WERI-Rb-1 (cell line): ENCODE measurements around the gene U2SURP.
A peak's percentile ranks its signal among the peaks of the same experiment; 100 is the strongest.
"Not testable (repeated sequence)": the region's sequence is repeated elsewhere in the genome, so short reads cannot be mapped to it uniquely, and the experiment has no call there.

Source experiments
- DNase-seq: peaks from one replicate; pipeline ENCODE4 v3.0.0-alpha.2; 2020
- H3K27ac ChIP-seq: fragments of 250-450 bp; sonication (Bioruptor Pico); 2 replicates; pipeline ENCODE4 v1.5.1; 2020; ENCODE audit warnings: mild to moderate bottlenecking, moderate library complexity
- H3K27me3 ChIP-seq: fragments of 250-450 bp; sonication (Bioruptor Pico); 2 replicates; pipeline ENCODE4 v1.5.1; 2021; ENCODE audit warnings: mild to moderate bottlenecking, low read depth, moderate library complexity; ENCODE audit not compliant: insufficient read depth, severe bottlenecking
- H3K36me3 ChIP-seq: fragments of 250-450 bp; sonication (Bioruptor Pico); 2 replicates; pipeline ENCODE4 v1.5.1; 2020; ENCODE audit warnings: mild to moderate bottlenecking, moderate library complexity
- H3K4me3 ChIP-seq: 2 replicates; pipeline ENCODE4 v1.5.1; 2011; ENCODE audit warnings: low read depth, mild to moderate bottlenecking, control low read depth, low read length
- H3K9me3 ChIP-seq: fragments of 250-450 bp; sonication (Bioruptor Pico); 2 replicates; pipeline ENCODE4 v1.5.1; 2021; ENCODE audit warnings: mild to moderate bottlenecking, moderate library complexity; ENCODE audit not compliant: severe bottlenecking
- TF ChIP-seq, protein P1 (sequence below): IDR thresholded peaks from 2 replicates; pipeline ENCODE4 v1.5.1; 2011; ENCODE audit warnings: low read depth, mild to moderate bottlenecking, control low read depth, inconsistent platforms, low read length

Gene U2SURP

DNA sequence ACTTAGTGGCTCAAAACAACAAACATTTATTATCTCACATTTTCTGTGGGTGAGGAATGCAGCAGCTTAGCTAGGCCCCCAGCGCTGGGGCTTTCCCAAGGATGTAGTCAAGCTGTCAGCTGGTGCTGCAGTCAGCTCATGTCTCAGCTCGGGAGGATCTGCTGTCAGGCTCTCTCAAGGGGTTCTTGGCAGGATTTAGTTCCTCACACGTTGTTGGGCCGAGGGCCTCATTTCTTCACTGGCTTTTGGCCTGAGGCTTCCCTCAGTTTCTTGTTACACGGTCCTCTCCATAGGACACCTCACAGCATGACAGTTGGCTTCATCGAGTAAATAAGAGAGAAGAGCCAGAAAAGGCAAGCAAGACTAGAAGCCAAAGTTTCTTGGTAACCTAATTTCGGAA lies 13.7 kb upstream of the U2SURP start:
- Histone ChIP-seq H3K27ac (no peak overlapping the region), H3K36me3 (no peaks in the 10 kb centered on the region), H3K4me3 (no peak overlapping the region), H3K9me3 (no peaks in the 10 kb centered on the region), H3K27me3 (no peaks in the 10 kb centered on the region)
- peak; percentile 46 for DNase-seq
- TF ChIP-seq, protein P1, sequence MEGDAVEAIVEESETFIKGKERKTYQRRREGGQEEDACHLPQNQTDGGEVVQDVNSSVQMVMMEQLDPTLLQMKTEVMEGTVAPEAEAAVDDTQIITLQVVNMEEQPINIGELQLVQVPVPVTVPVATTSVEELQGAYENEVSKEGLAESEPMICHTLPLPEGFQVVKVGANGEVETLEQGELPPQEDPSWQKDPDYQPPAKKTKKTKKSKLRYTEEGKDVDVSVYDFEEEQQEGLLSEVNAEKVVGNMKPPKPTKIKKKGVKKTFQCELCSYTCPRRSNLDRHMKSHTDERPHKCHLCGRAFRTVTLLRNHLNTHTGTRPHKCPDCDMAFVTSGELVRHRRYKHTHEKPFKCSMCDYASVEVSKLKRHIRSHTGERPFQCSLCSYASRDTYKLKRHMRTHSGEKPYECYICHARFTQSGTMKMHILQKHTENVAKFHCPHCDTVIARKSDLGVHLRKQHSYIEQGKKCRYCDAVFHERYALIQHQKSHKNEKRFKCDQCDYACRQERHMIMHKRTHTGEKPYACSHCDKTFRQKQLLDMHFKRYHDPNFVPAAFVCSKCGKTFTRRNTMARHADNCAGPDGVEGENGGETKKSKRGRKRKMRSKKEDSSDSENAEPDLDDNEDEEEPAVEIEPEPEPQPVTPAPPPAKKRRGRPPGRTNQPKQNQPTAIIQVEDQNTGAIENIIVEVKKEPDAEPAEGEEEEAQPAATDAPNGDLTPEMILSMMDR: no peak

DNA sequence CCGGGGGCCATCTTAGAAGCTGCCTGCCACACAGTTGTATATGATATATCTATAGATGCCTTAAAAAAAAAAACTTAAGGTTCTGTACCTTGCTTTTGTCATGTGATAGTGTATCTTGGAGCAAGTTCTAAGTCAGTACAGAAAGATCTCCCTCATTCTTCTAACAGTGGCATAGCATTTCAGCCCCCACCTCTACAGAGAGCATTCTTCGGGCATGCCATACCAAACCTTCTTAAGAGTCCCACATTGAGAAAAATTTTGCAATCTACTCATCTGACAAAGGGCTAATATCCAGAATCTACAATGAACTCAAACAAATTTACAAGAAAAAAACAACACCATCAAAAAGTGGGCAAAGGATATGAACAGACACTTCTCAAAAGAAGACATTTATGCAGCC lies 13.1 kb upstream of the U2SURP start:
- H3K27ac ChIP-seq, H3K27me3 ChIP-seq, H3K36me3 ChIP-seq, DNase-seq, H3K4me3 ChIP-seq, H3K9me3 ChIP-seq: not testable (repeated sequence)

DNA sequence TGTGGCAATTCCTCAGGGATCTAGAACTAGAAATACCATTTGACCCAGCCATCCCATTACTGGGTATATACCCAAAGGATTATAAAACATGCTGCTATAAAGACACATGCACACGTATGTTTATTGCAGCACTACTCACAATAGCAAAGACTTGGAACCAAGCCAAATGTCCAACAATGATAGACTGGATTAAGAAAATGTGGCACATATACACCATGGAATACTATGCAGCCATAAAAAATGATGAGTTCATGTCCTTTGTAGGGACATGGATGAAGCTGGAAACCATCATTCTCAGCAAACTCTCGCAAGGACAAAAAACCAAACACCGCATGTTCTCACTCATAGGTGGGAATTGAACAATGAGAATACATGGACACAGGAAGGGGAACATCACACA lies 12.5 kb upstream of the U2SURP start:
- not testable (repeated sequence) for H3K9me3 ChIP-seq, DNase-seq, H3K27ac ChIP-seq, H3K27me3 ChIP-seq, H3K4me3 ChIP-seq, H3K36me3 ChIP-seq

DNA sequence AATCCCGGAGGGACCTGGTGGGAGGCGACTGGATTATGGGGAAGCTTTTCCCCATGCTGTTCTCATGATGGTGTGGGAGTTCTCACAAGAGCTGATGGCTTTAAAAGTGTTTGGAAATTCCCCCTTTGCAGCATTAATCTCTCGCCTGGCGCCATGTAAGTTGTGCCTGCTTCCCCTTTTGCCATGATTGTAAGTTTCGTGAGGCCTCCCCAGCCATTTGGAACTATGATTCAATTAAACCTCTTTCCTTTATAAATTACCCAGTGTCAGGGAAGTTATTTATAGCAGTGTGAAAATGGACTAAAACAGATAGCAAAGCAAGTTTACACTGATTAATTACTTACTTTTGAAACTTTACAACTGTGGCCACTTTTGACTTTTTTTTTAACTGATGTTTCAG lies 10.6 kb upstream of the U2SURP start:
- TF ChIP-seq, protein P1: no peak
- H3K27me3 ChIP-seq: no peaks in the 10 kb centered on the region
- H3K36me3 ChIP-seq: no peaks in the 10 kb centered on the region
- H3K9me3 ChIP-seq: no peaks in the 10 kb centered on the region
- H3K27ac ChIP-seq: no peak overlapping the region
- H3K4me3 ChIP-seq: no peak overlapping the region
- DNase-seq: no peak

DNA sequence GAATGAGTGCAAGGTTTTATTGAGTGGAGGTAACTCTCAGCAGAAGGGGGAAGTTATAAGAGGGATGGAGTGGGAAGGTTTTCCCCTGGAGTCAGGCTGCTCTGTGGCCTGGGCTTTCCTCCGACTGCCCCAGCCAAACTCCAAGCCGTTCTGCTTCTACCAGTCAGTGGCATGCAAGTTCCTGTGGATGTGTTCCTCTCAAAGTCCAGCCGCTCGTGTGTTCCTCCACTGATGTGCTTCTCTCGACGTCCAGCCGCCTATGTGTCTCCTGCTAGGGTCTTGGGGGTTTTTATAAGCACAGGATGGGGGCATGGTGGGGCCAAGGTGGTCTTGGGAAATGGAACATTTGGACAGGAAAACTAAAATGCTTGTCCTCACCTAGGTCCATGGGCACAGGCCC lies 9.0 kb upstream of the U2SURP start:
- no peaks in the 10 kb centered on the region for H3K9me3 ChIP-seq
- TF ChIP-seq, protein P1: no peak
- H3K4me3 ChIP-seq: no peak overlapping the region
- no peaks in the 10 kb centered on the region for H3K36me3 ChIP-seq
- DNase-seq: no peak
- no peaks in the 10 kb centered on the region for H3K27me3 ChIP-seq
- H3K27ac ChIP-seq: no peak overlapping the region

DNA sequence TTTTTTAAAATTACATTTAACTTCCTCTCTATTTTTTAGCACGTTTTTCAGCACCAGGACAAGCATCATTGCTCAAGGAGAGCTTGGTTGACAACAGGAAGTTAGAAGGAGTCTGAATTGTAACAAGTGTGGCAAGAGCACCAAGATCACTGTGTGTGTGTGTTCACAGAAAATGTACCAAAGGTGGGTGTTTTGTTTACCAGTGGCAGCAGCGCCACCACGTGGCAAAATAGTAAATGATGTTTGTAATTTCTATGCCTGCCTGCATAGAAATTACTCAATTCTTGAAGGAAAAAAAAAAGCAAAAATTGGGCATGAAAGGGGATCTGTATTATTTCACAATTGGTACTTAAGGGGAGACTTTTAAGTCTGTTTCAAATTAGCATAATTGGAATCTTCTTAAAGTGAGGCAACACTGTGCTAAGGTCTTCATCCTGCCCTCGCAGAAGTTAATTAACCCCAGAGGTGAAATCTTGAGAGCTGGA lies 7.4 kb upstream of the U2SURP start:
- H3K9me3 ChIP-seq: no peaks in the 10 kb centered on the region
- TF ChIP-seq, protein P1: peak; percentile 54; the same call in 1 of the 2 replicates
- peak; percentile 60 for DNase-seq
- no peak overlapping the region for H3K4me3 ChIP-seq
- no peak overlapping the region for H3K27ac ChIP-seq
- no peaks in the 10 kb centered on the region for H3K36me3 ChIP-seq
- no peaks in the 10 kb centered on the region for H3K27me3 ChIP-seq

DNA sequence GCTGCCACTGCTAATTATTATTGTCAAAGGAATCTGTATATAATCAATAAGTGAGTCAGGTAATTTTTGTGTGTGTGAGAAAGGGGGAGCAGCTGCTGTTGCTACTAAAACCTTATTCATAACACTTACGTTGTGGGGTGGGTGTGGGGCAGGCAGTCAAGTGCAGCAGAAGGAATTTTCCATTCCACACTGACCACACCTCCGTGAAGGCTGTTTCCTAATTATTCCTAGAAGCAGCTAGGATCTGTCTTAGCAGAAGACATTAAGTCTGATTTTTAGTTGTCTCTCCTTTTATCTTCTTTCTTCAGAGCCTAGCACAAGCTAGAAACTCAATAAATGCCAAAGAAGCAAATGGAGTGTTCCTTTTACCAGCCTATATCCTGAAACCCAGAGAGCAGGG lies 4.0 kb upstream of the U2SURP start:
- no peak for DNase-seq
- peaks cover 3% of the 10 kb centered on the region; the same call in 1 of the 2 replicates for H3K36me3 ChIP-seq
- H3K27me3 ChIP-seq: no peaks in the 10 kb centered on the region
- no peaks in the 10 kb centered on the region for H3K9me3 ChIP-seq
- H3K27ac ChIP-seq: no peak overlapping the region
- TF ChIP-seq, protein P1: no peak
- H3K4me3 ChIP-seq: no peak overlapping the region
